NCI-H1930 (cell line): ENCODE data around the gene CACYBP.

Experiments
- DNase-seq, 2 experiments: peaks; one replicate each; lab custom pipeline; 2025; lab: John Stamatoyannopoulos, UW

CACYBP gene

DNA sequence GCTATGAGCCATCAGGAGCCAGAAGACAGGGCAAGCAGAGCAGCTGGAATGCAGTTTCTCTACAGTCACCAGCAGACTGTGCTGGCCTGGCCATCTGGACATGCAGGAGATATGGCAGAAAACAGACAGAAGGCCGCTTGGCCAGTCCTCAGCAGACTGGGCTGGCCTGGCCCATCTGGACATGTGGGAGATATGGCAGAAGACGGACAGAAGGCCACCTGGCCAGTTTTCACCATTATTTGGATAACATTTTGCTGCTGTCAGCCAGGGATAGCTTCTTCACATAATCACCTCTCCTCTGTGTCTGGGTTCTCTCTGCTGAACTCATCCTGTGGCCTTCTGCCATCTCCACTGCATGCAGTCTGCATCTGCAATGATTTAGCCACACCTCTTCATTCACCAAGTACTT is 25.0 kb upstream of the CACYBP start:
- DNase-seq = no peak

DNA sequence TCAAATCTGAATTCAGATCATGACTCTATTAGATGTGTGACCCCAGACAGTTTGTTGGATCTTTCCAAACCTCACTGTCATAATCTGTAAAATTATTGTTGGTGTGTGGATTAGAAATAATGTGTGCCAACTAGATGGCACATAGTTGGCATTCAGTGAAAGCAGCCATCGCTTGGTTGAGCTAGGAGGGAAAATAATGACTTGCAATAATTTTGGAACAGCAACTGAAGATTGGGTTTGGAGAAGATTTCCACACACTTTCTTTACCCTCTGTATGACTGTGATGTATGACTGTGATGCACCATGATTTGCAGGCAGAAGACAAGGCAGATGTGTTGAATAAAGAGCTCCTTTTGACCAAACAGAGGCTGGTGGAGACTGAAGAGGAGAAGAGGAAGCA is 24.0 kb upstream of the CACYBP start:
- no peak for DNase-seq

DNA sequence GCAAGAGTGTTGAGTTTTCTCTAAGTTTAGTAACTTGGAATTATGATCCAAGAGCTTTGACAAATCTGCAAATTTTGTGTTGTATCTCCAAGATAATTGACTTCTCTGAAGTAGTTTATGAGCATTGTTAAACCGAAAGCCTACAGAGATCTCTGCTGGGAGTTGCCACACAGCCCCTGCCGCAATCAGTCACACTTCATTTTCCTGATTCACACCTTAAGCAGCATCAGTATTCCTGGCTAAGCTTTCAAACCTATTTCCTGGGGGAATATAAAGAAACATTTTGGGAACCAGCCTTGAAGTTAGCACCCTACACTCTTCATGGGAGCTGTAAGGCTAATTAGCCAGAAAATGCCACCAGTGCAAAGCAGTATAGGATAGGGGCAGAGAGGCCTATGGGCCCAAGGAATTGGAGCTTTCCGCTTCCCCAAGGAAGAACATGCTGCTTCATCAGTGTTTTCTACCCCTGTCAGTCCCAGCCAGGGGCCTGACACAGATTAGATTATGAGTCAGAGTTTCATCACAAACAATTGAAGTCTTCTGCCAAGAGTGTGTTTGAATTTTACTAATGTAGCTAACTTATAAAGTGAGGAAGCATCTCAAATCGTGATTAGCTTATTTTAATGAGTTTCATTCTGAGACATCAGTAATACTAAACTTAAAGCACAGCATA is 23.2 kb upstream of the CACYBP start:
- no peak for DNase-seq

DNA sequence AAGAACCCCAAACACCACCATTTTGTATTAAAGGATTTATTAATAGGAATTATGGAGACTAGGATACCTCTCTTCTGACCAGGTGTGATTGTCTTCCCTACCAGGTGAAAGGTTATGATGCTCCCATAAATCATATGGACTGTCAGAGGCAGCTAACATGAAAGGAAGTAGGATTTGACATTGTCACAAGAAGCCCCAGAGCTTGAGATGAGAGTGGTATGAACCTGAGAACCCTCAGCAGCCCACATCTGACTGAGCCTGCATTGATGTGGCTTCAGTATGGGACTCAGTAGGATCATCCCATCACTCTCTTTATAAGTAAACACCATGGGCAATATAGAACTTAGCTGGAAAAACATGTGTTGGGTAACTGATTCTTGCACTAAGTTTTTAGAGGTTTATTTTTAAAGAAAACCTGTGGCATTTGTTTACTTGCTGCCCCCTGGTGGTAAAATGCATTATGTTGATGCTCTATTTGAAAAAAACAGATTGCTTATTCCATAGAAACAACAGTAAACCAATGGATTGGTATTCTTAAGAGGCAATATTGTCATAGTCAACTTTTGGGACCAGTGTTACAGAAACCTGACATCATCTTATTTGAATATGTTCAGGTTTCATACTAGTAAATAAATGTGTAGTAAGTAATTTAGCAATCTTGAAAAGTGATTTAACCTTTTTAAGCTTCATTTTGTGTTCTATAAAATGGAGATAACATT is 16.6 kb upstream of the CACYBP start:
- no peak for DNase-seq

DNA sequence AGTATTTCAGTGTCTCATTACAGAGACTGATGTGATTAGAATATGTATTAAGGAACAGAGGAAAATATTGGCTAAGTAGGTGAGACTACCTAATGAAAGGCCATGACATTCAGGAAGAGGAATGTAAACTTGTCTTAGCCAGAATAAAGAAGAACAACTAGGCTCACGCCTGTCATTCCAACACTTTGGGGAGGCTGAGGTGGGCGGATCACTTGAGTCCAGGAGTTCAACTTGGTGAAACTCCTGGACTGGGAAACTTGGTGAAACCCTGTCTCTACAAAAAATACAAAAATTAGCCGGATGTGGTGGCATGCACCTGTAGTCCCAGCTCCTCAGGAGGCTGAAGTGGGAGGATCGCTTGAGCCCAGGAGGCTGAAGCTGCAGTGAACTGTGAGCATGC is 14.8 kb upstream of the CACYBP start:
- DNase-seq = no peak

DNA sequence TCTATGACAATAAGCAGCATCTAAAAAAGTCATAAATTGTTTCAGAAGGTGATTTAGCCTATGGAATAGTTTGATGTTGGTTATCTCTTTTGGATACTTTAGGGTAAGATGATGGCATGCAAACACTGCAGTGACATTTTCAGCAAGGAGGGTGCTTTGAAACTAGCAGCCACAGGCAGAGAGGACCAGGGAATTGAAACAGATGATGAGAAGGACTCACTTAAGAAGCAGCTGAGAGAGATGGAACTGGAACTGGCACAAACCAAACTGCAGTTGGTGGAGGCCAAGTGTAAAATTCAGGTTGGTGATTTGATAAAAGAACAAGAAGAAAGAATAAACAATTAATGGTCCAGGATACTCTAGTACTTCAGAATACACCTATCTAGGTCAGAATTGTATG is 11.2 kb upstream of the CACYBP start:
- DNase-seq = no peak

DNA sequence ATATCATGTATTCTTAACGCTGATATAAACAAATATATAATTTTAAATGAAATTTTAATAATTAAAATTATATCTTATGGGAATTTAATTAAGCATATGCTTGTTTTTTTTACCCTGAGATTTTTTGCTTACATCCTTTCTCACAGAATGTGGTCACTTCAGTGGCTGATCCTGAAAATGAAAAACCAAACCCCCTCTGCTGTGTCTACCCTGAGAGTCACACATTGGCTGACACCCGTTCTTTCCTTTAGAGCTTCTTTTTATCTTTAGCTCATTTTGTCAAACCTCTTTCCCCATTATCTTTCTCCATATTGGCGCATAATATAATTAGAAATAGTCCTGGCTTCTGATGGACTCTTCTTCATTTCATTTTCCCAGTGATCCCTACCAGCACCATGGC is 10.8 kb upstream of the CACYBP start:
- no peak for DNase-seq

DNA sequence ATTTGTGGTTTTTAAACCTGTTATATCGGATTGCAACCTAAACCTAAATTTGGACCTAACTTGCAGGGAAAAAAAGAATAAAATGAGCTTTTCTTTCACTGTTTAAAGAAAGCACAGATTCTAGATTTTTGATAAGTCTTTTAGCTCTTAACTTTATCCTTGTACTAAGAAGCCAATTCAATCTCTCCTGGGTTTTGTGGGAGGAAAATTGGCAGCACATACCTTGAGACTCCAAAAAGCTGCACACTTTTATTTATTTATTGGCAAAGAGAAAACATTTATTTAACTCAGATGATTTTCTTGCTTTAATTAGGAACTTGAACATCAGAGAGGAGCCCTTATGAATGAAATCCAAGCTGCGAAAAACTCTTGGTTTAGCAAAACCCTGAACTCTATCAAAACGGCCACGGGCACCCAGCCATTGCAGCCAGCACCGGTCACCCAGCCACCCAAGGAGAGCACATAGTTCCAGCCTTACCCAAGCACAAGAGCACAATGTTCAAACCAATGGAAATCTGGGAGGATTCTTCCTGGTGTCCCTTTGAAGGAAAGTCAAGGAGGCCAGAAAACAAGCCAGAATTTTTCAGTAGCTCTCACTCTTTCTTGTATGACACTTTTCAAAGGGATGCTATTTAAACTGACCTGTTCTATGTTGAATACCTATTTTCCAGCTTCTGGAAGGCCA is 10.1 kb upstream of the CACYBP start:
- DNase-seq = no peak

DNA sequence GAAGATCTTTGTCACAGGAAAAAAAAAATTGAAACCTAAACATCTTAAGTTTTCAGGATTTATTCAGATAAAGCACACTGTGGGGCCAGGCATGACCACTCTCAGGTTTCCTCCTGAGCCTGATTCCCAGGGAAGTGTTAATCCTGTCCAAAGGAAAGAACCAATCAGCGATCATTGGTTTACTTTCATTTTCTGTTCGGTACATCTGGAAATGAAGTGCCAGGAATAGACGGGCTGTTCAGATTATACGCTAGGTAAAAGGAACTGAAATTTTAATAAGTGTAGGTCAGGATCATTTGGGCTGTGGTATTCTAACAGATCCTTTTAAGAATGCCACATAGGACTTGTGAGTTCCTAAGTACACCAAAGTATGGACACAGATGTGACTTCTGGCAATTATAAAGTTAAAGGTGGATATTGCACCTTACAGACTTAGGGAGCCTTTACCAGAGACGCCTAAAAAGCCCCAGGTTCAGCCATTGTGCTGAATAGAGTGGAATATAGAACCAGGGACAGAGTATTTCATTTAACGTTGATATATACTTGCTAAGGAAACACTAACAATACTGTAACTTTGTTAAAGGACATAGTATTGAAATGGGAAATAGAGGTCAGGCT is 9.3 kb upstream of the CACYBP start:
- DNase-seq = no peak

DNA sequence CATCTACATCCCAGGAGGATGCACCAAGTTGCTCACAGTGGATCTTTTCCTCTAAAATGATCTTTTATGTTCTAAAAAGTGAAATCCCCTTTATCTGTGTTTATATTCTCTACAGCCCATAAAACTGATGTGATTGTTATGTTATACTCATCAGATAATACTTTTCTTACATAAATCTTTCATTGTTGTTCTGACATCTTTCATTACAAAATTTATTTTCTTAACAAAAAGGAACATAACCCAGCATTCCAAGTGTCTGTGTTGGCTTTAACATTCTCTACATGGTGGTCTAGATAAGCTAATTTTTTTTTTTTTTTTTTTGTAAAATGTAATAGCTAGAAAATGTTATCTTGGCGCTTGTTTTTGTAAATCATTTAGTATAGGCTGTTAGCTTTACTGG is 8.3 kb upstream of the CACYBP start:
- DNase-seq = no peak

DNA sequence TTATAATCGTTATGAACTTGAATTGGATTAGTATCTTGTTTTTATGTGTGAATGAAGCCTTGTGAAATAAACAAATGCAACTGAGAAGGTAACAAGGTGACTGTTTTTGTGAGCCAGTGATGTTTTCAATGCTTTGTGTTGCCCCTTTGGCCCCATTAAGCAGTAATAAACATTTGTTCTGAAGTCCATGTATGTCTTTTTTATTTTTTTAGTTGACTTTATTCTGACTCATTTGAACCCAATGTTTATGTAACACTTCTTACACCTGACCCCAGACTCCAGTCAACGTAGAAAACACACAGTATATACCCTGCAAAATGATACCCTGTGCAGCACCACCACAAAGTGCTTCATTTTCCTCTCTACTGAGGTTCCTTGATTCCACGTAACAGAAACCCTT is 4.6 kb upstream of the CACYBP start:
- no peak for DNase-seq

DNA sequence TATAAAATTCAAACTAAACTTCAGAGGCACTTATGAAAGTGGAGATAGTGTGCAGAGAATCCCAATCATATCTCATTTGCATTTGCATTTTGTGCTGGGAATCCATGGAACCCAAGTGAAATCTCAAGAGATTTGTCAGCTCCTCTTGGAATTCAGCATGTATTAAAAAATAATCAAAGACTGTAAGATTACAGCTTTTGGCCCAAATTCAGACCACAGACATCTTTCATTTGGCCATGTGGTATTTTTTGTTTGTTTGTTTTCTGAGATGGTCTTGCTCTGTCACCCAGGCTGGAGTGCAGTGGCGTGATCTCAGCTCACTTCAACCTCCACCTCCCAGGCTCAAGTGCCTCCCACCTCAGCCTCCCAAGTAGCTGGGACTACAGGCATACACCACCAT is 3.8 kb upstream of the CACYBP start:
- no peak for DNase-seq

DNA sequence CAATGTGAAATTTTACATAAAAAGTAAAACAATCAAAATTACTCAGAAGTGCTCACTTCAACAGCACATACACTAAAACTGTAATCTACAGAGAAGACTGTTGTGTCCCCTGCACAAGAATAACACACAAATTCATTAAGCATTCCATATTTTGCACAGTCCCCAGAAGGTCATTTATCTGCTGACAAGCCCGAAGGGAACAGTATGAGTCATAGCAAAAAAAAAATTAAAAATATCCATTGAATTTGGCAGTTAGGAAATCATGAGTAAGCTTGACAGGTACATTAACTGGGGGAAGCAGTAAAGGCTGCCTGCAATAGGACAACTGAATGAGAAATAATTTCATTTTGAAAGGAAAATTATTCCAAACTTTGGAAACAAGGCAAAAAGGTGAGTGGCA is 3.3 kb upstream of the CACYBP start:
- no peak for DNase-seq

DNA sequence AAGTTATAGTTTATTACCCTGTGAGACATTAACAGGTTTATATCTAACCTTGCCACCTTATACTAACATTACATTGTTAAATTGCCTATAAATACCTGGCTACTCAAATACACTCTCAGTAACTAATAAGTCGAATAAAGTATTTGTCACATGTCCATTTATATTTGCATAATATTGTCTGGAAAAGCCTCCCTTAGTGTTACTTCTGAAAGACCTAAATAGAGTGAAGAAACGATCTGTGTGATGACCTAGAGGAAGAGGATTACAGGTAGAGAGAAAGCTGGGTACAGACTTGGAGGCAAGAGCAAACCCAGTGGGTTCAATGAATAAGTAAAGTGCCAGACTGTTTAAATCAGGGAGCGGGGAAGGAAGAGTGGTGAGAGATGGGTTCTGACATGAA is 2.7 kb upstream of the CACYBP start:
- no peak for DNase-seq

DNA sequence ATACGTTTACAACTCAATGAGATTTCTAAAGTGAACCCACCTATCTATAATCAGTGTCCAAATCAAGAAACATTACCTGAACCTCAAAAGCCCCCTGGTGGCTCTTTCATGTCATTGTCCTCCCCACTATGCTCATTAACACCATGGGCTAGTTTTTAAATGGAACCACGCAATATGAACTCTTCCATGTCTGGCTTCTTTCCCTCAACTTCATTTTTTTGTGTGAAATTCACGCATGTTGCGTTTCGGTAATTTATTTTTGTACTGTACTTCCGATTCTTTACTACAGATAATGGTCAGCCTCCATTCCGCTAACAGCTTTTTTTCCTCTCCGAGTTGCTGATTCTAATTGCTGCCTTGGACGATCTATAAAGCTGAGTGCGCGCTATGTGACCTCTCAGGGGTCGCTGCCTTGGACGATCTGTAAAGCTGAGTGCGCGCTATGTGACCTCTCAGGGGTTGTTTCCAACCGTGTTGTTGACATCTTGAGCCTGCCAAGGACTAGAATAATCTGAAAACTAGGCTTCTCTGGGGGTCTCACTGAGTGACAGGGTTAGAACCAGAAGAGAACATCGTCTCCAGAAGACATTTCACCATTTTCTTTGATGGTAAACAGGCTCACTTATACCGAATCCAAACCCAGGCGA is 1.1 kb upstream of the CACYBP start:
- peak; percentile 34 to 70 for DNase-seq

DNA sequence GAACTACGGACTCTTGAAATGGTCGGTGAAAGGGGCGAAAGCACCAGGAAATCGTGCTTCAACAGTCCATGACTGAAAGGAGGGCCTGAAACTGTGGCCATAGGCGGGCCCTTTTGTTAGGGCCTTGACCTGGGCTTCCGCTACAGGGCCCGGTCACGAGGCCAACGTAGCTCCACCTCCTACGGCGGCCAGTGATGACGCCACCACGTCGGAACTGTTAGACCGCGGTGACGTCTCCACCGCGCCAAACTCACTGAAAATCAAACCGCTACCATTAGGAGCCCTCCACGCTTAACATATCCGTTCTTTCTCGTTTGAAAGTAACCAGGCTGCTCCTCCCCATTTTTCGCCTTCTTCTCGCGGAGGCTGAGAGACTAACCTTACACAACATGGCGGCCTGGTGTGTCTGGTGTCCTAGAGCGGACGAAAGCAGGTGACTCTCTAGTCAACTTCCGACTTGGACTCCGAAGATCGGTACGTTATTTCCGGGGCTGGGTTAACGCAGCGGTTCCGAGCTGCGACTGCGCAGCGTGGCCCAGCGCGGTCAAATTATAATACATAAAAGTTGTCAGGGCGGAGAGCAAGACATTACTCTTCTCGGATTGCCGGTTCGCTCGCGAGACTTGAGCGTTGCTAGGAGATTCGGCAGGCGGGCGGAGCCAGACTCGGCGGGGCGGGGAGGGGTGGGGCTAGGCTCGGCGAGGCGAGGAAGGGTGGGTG is 371 bp upstream of the CACYBP start:
- DNase-seq = peak; percentile 98 to 99

DNA sequence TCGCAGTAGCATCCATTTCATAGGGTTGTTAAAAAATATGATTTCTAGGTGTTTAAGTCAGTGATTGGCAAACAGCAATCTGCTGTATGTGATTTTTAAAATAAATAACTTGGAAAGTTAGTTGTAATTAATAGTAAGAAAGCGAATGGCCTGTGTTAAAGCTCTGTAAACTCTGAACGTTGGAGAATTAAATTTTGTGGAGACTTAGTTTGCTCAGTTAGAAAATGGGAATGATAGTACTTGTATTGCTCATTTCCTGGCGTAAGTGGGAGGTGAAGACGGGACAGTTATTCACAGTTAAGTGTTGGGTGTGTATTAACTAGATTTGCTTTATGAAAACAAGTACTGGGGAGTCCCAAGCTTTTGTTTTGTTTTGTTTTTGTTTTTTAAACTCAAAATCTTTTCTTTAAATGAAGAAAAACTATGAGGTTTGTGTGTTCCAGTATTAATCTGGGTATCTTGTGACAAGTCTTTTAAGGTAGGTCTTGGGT is 995 bp downstream of the CACYBP start:
- no peak for DNase-seq

DNA sequence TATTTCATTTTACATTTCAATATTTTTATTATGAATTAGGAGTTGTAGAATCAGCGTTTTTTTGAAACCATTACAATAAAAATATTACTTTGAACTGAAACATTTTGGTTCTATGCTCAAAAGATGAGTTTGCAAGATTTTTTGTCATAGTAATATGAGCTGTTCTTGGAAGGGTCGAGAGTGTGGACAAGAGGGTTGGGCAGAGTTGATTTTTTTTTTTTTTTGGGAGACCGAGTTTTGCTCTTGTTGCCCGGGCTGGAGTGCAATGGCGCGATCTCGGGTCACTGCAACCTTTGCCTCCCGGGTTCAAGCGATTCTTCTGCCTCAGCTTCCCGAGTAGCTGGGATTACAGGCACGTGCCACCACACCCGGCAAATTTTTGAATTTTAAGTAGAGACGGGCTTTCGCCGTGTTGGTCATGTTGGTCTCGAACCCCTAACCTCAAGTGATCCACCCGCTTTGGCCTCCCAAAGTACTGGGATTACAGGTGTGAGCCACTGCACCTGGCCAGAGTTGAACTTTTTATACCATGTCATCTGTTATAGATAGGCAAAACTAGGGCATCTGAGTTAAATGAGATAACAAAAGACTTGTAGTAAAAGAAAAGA is 3.3 kb downstream of the CACYBP start:
- no peak for DNase-seq

DNA sequence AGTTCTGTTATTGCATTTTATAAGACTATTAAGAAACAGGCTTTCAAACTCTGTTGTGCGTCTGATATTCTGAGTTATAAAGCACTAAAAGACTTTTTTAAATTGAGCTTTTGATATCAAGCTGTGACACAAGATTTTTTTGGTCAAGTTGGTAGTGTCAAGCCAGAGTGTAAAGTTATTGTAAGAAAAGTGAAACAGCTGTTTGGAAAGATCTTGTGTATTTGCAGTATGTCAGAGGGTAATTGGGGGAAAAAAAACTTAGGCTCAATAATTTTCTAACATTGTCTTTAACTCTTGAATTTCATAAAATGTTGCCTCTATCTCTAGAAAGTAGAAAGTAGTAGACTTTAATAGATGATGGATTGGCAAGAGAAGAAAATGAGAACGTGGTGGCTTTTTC is 3.8 kb downstream of the CACYBP start:
- DNase-seq = no peak

DNA sequence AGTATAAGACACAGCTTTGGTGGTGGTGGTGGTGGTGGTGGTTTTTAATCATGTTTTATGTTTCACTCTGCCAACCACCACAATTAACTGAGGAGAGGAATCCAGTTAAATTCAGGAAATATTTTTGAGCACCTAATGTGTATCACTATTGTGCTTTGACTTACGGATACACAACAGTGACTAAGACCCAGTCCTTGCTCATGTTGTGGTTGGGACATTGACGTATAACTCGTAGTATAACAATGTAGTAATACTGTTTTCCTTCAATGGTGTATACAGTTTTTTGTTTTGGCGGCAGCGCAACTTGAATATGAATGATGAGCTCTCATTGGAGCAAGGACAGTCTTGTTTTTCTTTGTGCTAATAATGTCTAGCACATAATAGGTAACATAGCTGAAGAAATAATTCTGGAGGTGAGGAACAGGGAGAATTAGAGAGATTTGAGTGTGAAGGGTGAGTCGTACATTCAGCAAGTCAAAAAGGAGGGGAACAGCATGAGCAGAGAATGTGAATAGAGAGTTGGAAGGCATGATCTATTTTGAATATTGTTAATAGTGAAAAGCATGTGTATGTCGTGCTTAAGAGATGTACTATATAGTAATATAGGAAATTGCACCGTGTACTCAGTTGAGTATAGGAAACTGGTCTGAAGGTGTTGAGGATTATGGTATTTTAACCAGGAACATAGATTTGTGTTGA is 5.5 kb downstream of the CACYBP start:
- DNase-seq = no peak

DNA sequence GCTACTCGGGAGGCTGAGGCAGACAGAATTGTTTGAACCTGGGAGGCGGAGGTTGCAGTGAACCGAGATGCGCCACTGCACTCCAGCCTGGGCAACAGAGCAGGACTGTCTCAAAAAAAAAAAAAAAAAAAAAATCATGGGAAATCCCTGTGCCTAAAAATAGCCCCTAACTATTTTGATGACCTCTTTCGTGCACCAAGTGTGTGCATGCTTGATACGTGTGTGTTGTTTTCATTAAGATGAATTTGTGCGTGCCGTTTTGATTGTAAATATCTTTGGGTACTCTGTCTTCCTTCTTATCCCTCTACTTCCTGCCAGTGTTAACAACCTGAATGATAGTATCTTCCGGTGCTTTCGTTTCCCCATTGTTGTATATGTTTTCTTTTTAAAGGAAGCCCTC is 9.8 kb downstream of the CACYBP start:
- no peak for DNase-seq
